Measurements from ENCODE around the gene P3R3URF. TPM values are rescaled to one million over a fixed set of nuclear protein-coding genes. Genes with fewer than 3 reads are reported as not detected.

Gene P3R3URF
- total RNA-seq, 1 donor from 2014 or later, result not detected

GRCh38 chr1:46181343-46182260 lies 5.3 kb upstream of the P3R3URF start:
- H3K4me3 Mint-ChIP-seq (ENCODE audit: unreplicated experiment), result peak overlapping the region; percentile 16
- peaks cover 8% of the 10 kb centered on the region for H3K4me1 Mint-ChIP-seq (ENCODE audit: low read depth, unreplicated experiment)
- peaks cover 3% of the 10 kb centered on the region for H3K27me3 Mint-ChIP-seq (ENCODE audit: unreplicated experiment)
- H3K36me3 Mint-ChIP-seq (ENCODE audit: unreplicated experiment), result no peaks in the 10 kb centered on the region
- no peak for TF ChIP-seq CTCF (IDR thresholded peaks at IDR 0.05; ENCODE audit: partially characterized antibody, unreplicated experiment)
- H3K27ac Mint-ChIP-seq (ENCODE audit: unreplicated experiment), result peak overlapping the region; percentile 38
- peaks cover 4% of the 10 kb centered on the region for H3K9me3 Mint-ChIP-seq (ENCODE audit: unreplicated experiment)
- DNase-seq, result no peak

DNA sequence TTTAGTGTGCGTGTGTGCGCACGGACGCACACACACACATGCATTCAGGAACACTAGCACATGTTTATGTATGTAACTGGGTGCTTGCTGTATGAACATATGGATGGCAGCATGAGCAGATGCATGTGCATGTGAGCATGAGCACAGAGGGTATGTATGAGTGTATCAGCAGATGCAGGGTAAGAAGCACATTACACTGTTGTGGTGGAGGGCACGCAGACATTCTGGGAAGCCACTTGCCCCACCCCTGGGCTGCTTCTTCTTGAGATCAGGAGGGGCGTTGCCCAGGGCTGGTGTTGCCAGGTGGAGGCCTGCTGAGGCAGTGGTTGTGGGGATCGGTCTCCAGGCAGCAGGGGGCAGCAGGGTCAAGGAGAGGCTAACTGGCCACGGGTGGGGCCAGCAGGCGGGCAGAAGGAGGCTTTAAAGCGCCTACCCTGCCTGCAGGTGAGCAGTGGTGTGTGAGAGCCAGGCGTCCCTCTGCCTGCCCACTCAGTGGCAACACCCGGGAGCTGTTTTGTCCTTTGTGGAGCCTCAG lies 3.9 kb upstream of the P3R3URF start:
- Mint-ChIP-seq H3K4me1 (ENCODE audit: low read depth, unreplicated experiment) (peaks cover 8% of the 10 kb centered on the region), H3K9me3 (ENCODE audit: unreplicated experiment) (peaks cover 4% of the 10 kb centered on the region), H3K4me3 (ENCODE audit: unreplicated experiment) (no peak overlapping the region), H3K27ac (ENCODE audit: unreplicated experiment) (no peak overlapping the region), H3K36me3 (ENCODE audit: unreplicated experiment) (no peaks in the 10 kb centered on the region), H3K27me3 (ENCODE audit: unreplicated experiment) (peaks cover 3% of the 10 kb centered on the region)
- DNase-seq, result peak; percentile 80
- no peak for TF ChIP-seq CTCF (IDR thresholded peaks at IDR 0.05; ENCODE audit: partially characterized antibody, unreplicated experiment)

DNA sequence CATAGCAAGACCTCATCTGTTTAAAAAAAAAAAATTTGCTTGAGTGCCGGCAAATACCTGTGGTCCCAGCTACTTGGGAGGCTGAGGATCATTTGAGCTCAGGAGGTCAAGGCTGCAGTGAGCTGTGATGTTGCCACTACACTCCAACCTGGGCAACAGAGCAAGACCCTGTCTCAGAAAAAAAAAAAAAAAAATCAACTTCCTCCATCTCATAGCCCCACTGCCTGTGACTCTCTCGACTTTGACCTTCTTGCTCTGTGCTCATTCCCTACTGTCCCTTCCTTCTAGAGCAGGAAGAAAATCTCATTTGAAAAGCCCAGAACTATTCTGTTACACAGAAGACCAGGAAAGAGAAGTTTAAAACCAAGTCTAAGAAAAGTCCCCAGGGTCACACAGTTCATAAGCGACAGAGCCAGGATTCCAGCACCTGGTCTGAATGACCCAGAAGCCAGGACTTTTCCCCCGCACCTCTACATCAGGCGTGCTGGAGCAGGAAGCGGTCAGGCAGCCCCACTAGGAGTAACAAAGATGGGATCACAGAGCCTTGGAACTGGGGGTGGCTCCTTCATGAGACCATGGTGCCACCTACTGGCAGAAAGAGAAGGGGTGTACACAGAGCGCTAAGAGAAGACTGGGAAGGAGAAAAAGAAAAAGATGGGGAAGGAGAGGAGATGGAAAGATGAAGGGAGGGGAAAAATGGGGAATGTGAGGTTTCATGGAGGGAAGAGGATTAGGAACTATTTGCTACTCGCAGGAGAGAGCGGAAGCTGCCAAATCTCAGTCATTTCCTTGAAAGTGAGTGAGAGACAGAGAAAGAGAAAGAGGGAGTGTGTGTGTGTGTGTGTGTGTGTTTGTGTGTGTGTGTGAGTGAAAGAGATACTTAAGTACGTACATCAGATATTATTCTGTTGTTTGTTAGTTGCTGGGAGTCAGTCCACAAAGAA lies 3.1 kb upstream of the P3R3URF start:
- peak; percentile 80 for DNase-seq
- TF ChIP-seq CTCF (IDR thresholded peaks at IDR 0.05; ENCODE audit: partially characterized antibody, unreplicated experiment), result peak; percentile 72
- Mint-ChIP-seq H3K27me3 (ENCODE audit: unreplicated experiment) (peaks cover 3% of the 10 kb centered on the region), H3K9me3 (ENCODE audit: unreplicated experiment) (peaks cover 4% of the 10 kb centered on the region), H3K27ac (ENCODE audit: unreplicated experiment) (no peak overlapping the region), H3K36me3 (ENCODE audit: unreplicated experiment) (no peaks in the 10 kb centered on the region), H3K4me1 (ENCODE audit: low read depth, unreplicated experiment) (peaks cover 8% of the 10 kb centered on the region), H3K4me3 (ENCODE audit: unreplicated experiment) (no peak overlapping the region)

DNA sequence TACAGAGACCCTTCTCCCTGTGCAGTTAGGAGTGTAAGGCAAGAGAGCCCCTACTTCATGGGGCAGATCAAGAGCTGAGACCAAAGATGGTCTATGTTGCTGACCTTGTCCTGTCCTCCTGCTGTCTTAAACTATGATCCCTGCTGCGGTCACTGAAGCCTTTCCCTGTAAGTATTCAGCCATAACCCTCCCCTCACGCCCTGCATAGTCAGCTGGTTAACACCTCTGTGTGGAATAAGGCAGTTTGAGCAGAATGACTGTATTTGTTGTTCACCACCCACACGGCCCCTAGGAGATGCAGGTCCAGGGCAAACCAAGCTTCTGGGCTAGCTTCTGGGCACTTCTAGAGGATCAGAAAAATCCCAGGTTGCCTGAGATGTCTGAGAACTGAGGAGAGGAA lies 1.0 kb downstream of the P3R3URF start:
- no peak for TF ChIP-seq CTCF (IDR thresholded peaks at IDR 0.05; ENCODE audit: partially characterized antibody, unreplicated experiment)
- DNase-seq, result no peak
- no peak overlapping the region for H3K27ac Mint-ChIP-seq (ENCODE audit: unreplicated experiment)
- H3K36me3 Mint-ChIP-seq (ENCODE audit: unreplicated experiment), result no peaks in the 10 kb centered on the region
- peaks cover 2% of the 10 kb centered on the region for H3K9me3 Mint-ChIP-seq (ENCODE audit: unreplicated experiment)
- peaks cover 5% of the 10 kb centered on the region for H3K27me3 Mint-ChIP-seq (ENCODE audit: unreplicated experiment)
- H3K4me3 Mint-ChIP-seq (ENCODE audit: unreplicated experiment), result no peak overlapping the region
- peaks cover 2% of the 10 kb centered on the region for H3K4me1 Mint-ChIP-seq (ENCODE audit: low read depth, unreplicated experiment)
